ENCODE measurements around the gene C8A.

The C8A gene

GRCh38 chr1:56838759-56839158 is 15.8 kb upstream of the C8A start:
- no peak for DNase-seq

GRCh38 chr1:56843544-56843943 is 11.1 kb upstream of the C8A start:
- no peak for DNase-seq

DNA sequence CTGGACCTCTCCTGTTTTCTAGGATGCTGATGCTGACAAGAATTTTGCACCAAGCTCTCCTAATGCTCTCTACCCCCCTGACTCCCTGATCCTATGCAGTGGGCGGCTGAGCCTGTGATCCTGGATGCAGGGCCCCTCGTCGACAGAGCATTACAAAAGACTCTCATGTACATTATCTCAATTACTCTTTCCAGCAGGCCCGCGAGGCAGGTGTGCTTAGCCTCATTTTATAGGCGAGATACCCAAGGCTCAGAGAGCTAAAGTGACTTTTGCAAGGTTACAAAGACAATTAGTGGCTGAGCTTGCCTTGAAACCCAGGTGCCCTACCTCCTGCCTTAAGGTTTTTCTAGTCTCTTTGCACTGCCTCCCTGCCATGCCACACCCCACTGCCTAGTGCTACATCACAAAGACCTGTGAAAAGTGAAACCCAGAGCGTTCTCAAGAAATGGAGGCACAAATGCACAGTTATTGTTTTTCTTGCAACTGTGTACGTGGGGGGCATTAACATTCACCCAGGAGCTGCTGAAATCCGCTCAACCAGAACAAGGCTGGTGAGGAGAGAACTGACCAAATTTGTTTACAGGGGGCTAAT is 10.0 kb upstream of the C8A start:
- DNase-seq, result no peak

GRCh38 chr1:56845343-56845742 is 9.3 kb upstream of the C8A start:
- no peak for DNase-seq

DNA sequence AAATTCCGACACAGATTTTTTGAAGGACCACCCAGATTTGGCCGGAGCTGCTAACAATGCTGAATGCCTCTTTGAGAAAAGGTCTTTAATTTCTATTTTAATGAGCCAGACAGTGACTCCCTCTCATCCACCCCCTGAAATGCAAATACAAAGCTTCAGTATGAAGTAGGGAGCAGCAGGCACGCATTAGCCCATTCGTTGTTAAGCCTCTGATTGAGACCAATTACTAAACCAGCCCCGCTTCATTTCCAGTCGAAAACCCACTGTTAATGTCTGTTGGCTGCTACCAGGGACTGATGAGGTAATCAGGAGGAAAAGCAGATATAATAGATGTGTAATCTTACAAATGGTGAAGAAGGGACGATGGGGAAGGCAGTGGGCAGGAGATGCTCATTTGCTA is 4.8 kb upstream of the C8A start:
- no peak for DNase-seq

- no peak for DNase-seq
Observed at GRCh38 chr1:56850411-56850810, 4.2 kb upstream of the C8A start.

GRCh38 chr1:56850922-56851321 is 3.7 kb upstream of the C8A start:
- no peak for DNase-seq

GRCh38 chr1:56852476-56852875 is 2.1 kb upstream of the C8A start:
- DNase-seq, result no peak

DNA sequence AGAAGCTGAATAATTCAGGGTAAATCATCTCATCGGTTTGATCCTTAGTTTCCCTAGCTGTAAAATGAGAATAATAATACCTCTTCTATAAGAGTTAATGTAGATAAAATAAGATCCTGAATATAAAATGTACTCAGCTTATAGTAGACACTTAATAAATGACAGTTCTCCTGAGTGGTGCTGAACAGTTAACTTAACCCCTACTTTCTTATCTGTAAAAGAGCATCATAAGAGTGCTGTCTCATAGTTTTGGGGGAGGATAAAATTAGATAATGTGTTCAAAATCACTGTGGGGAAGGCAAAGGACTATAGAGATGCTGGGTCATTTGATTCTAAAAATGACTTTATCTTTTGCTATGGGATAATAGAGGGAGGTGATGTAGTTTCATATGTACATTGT is 593 bp downstream of the C8A start:
- no peak for DNase-seq

GRCh38 chr1:56856186-56856585 is 1.6 kb downstream of the C8A start:
- DNase-seq, result no peak

DNA sequence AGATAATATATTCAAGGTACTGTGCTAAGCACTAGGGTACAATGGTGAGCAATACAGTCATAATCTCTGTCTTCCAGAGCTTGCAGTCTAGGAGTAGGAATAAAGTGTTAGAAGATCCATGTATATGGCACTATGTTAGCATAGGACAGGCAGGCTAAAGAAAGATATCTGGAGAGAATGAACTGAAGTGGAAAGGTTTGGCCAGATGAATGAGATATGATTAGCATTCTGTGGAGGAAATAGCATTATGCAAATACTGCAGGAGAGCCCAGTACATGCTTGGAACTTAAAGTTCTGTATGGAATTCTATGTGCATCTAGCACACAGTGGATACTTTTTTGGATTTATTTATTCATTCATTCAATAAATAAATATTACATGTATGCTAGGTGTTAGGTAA is 4.7 kb downstream of the C8A start:
- DNase-seq, result no peak

- no peak for DNase-seq
Observed at GRCh38 chr1:56863265-56863992, 8.8 kb downstream of the C8A start.

DNA sequence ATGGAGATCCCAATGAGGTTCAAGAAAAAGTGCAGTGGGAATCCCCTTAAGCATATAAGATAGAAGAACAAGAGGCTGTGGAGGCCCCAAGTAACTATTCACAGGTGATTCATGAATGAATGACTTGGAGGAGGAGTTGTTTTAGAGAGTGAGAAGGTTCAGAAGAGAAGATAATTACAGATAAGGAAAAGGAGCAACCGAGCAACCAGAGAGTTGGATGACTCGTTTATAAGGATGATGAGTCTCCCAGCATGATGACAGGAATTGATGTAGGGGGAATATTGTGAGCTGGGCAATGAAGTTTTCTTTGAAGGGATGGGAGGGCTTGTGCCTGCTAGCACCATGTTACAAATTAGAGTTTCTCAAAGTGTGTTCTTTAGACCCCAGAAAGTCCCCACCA is 9.8 kb downstream of the C8A start:
- DNase-seq, result no peak

DNA sequence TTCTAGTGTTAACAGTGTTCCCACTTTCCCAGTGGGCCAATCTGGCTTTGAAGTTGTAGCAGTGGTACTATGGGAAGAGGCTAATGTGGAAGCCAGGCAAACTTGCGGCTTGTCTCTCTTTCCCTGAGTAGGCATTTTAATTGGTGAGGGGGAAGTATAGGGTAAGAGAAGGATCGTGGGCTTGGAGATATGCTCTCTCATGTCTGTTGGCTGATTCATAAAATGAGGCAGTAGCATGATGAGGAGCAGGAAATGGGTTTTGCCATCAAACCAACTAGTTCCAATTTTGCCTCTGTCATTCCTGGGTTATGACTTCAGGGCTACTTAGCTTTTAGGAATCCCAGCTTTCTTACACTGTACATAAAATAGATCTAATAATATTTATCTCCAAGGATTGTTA is 12.1 kb downstream of the C8A start:
- peak; percentile 57 for DNase-seq

DNA sequence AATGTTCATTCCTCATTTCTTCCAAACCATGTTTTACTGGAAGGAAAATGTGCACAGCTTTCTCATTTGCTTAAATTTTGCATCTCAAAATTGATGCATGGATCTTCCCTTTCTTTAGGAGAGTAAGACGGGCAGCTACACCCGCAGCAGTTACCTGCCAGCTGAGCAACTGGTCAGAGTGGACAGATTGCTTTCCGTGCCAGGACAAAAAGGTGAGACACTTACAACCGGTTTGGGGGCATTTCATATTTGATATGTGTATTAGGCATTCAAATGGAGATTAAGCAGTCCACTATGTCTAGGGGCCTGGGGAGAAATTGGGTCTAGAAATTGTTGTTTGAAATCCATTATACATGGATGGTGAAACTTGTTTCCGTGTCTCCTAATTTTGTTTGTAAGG is 12.9 kb downstream of the C8A start:
- no peak for DNase-seq

DNA sequence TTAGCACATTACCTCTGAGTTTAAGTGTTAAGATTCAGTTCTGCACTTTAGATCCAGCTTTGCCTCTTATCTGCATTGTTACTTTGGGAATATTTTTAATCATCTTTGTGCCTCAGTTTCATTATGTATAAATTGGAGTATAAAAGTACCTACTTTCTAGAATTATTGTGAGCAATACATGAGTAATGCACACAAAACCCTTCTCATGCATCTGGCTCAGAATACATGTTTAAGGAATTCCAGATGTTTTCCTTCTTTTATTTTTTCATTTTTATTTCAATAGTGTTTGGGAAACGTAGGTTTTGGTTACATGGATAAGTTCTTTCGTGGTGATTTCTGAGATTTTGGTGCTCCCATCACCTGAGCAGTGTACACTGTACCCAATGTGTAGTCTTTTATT is 14.2 kb downstream of the C8A start:
- no peak for DNase-seq

- no peak for DNase-seq
Observed at GRCh38 chr1:56872597-56872996, 18.0 kb downstream of the C8A start.

DNA sequence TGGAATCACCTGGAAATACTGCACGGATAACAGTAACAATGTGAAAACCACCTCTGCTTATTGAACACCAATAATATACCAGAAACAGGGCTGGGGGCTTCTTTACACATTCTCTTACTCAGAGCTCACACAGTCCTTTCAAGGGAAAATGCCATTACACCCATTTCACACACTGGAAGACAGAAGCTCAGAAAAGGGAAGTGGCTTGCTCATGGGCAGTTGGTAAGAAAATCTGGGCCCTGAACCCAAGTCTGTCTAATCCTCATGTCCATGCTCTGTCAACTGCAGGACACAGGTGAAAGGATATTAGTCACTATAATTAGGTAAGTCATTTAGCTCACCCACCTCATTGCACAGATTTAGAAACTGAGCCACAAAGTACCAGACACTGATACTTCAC is 18.6 kb downstream of the C8A start:
- no peak for DNase-seq

DNA sequence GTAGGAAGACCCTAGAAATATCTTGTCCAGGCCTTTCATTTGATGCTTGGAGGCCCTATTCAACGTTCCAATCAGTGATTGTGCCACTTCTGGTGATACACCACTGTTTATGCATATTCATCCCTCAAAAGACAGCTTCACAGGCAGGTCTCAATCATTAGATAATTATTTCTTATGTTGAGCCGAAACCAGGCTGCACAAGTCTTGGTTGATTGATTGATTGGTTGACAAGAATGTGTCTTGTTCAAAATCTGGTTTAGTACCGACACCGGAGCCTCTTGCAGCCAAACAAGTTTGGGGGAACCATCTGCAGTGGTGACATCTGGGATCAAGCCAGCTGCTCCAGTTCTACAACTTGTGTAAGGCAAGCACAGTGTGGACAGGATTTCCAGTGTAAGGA is 20.1 kb downstream of the C8A start:
- DNase-seq, result no peak

GRCh38 chr1:56877973-56878372 is 23.4 kb downstream of the C8A start:
- no peak for DNase-seq

GRCh38 chr1:56880774-56881173 is 26.2 kb downstream of the C8A start:
- no peak for DNase-seq

DNA sequence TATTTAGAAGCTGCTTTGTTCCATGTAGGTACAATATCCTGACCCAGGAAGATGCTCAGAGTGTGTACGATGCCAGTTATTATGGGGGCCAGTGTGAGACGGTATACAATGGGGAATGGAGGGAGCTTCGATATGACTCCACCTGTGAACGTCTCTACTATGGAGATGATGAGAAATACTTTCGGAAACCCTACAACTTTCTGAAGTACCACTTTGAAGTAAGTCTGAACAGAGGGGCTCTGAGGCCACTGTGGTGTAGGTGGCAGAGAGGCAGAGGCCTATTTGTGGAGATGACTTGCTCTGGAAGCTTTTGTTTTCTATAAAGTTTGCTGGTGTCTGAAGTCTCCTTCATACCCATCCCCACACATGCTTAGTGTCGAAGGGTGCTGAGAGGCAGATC is 26.8 kb downstream of the C8A start:
- DNase-seq, result no peak

DNA sequence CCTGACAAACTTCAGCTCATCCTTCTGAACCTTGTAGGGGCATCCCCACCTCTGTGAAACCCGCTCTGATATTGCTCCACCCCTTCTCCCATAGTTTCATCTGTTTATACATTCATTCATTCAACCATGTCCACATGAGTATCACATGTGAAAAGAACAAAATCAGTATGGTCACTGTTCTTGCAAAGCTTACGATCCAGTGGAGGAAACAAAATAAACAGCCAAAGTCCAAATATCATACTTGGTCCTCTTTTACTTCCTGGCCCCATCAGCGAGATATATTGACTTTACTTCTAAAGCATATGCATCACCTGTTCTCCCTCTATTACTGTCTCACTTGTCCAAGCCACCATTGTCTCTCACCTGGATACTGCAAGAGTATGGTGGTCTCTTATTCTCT is 35.6 kb downstream of the C8A start:
- DNase-seq, result no peak

- no peak for DNase-seq
Observed at GRCh38 chr1:56894014-56894413, 39.4 kb downstream of the C8A start.

All from amniotic stem cell (primary cell).